ENCODE results near the gene RARS2.
"Not testable (repeated sequence)": the region's sequence is repeated elsewhere in the genome, so short reads cannot be mapped to it uniquely, and the experiment has no call there.

The RARS2 gene

GRCh38 chr6:87589693-87590416, at the start of gene RARS2, which contains the start of gene ORC3:
RARS2 (minus strand) TSS chr6:87589987; CDS start chr6:87589957, 30 bp downstream.
ORC3 (plus strand) TSS chr6:87590135; CDS start chr6:87590169, 34 bp downstream.
- DNase-seq (ENCODE audit: low spot score) = peak; percentile 97

GRCh38 chr6:87639373-87639772, 49.6 kb upstream of the RARS2 start:
- no peak for DNase-seq (ENCODE audit: low spot score)

GRCh38 chr6:87637106-87637505, 47.3 kb upstream of the RARS2 start:
- peak; percentile 52 for DNase-seq (ENCODE audit: low spot score)

- DNase-seq (ENCODE audit: low spot score) = peak; percentile 14
These were observed 46.5 kb upstream of the RARS2 start for GRCh38 chr6:87636315-87636714.

GRCh38 chr6:87633851-87634250, 44.1 kb upstream of the RARS2 start:
- DNase-seq (ENCODE audit: low spot score) = no peak

- DNase-seq (ENCODE audit: low spot score) = no peak
These were observed 41.0 kb upstream of the RARS2 start for GRCh38 chr6:87630746-87631145.

GRCh38 chr6:87628881-87629280, 39.1 kb upstream of the RARS2 start:
- DNase-seq (ENCODE audit: low spot score) = no peak

- no peak for DNase-seq (ENCODE audit: low spot score)
These were observed 38.6 kb upstream of the RARS2 start for GRCh38 chr6:87628424-87628823.

GRCh38 chr6:87623248-87623647, 33.5 kb upstream of the RARS2 start:
- DNase-seq (ENCODE audit: low spot score) = no peak

- no peak for DNase-seq (ENCODE audit: low spot score)
These were observed 28.7 kb upstream of the RARS2 start for GRCh38 chr6:87618531-87618930.

- no peak for DNase-seq (ENCODE audit: low spot score)
These were observed 27.6 kb upstream of the RARS2 start for GRCh38 chr6:87617405-87617804.

- not testable (repeated sequence) for DNase-seq (ENCODE audit: low spot score)
These were observed 23.2 kb upstream of the RARS2 start for GRCh38 chr6:87613018-87613417.

GRCh38 chr6:87608802-87609201, 19.0 kb upstream of the RARS2 start:
- DNase-seq (ENCODE audit: low spot score) = no peak

GRCh38 chr6:87606199-87606598, 16.4 kb upstream of the RARS2 start:
- no peak for DNase-seq (ENCODE audit: low spot score)

- DNase-seq (ENCODE audit: low spot score) = no peak
These were observed 10.8 kb upstream of the RARS2 start for GRCh38 chr6:87600576-87600975.

GRCh38 chr6:87590990-87591389, 1.2 kb upstream of the RARS2 start:
- DNase-seq (ENCODE audit: low spot score) = no peak

- no peak for DNase-seq (ENCODE audit: low spot score)
These were observed 662 bp upstream of the RARS2 start for GRCh38 chr6:87590417-87590880.

GRCh38 chr6:87588756-87589407, 905 bp downstream of the RARS2 start:
- no peak for DNase-seq (ENCODE audit: low spot score)

GRCh38 chr6:87586371-87587077, 3.3 kb downstream of the RARS2 start:
- no peak for DNase-seq (ENCODE audit: low spot score)

GRCh38 chr6:87583822-87584221, 6.0 kb downstream of the RARS2 start:
- DNase-seq (ENCODE audit: low spot score) = no peak

- DNase-seq (ENCODE audit: low spot score) = no peak
These were observed 14.4 kb downstream of the RARS2 start for GRCh38 chr6:87575423-87575822.

GRCh38 chr6:87574237-87574804, 15.5 kb downstream of the RARS2 start:
- DNase-seq (ENCODE audit: low spot score) = no peak
